Measurements from ENCODE around the gene DNM3. TPM values are rescaled to one million over a fixed set of nuclear protein-coding genes. Genes with fewer than 3 reads are reported as not detected.

DNM3 gene
- total and polyA plus RNA-seq, 10 of the 15 experiments (the other 5 are each of a cell fraction or from before 2014, with no cell fraction given): 0.03 to 1.5 (median 0.08) TPM; not detected in 3

- POLR2A ChIA-PET: interaction anchor here (0.7 to 5.0 kb wide), 3 partner anchors 13 to 143 kb away, joined by 3 to 46 read pairs (median 36); no protein-coding TSS in a partner anchor
- ATAC-seq: no peak
- H3K4me2 ChIP-seq (ENCODE audit: control insufficient read depth, insufficient read depth): peak overlapping the region; percentile 35
- no TSS peak for BruUV-seq (replicated peaks)
- H3K27ac ChIP-seq (ENCODE audit: control insufficient read depth, insufficient read depth): peak overlapping the region; percentile 96
- RAD21 ChIA-PET (ENCODE audit: unreplicated experiment): interaction anchor here (2.6 to 13.2 kb wide), 3 partner anchors 15 to 39 kb away, joined by 8 to 407 read pairs (median 394); no protein-coding TSS in a partner anchor
- in situ Hi-C loops (cut with MboI) (no loop called here), intact Hi-C loops (cut with micrococcal nuclease; ENCODE audit: unreplicated experiment) (loop anchor here (1.0 to 10.0 kb wide), 3 partner anchors 174 to 752 kb away; no protein-coding TSS in a partner anchor)
- no peak overlapping the region for H2AFZ ChIP-seq (ENCODE audit: control insufficient read depth, low read depth, low read length)
- SMC1A ChIA-PET (ENCODE audit: uncharacterized antibody, unreplicated experiment): interaction anchor here (5.3 to 15.3 kb wide), 4 partner anchors 14 to 177 kb away, joined by 46 to 489 read pairs (median 397); no protein-coding TSS in a partner anchor
- H3K4me1 ChIP-seq (ENCODE audit: control insufficient read depth, insufficient read depth, low read length): peaks cover 46% of the 10 kb centered on the region
- FAIRE-seq: no peak
- H3K9ac ChIP-seq (ENCODE audit: control insufficient read depth, insufficient read depth, low read length): peak overlapping the region; percentile 8; the same call in 1 of the 2 replicates
- H3K27me3 ChIP-seq (replicated peaks in 1 of 2; ENCODE audit: control insufficient read depth in 2 of 2, insufficient read depth in 2 of 2, low read length in 1 of 2): no peaks in the 10 kb centered on the region
- H3K4me3 ChIP-seq: no peak overlapping the region
- CTCF ChIA-PET: interaction anchor here (4.4 kb wide), 1 partner anchor 14 kb away, joined by 48 read pairs; no protein-coding TSS in a partner anchor
- no peaks in the 10 kb centered on the region for H4K20me1 ChIP-seq (ENCODE audit: control insufficient read depth, insufficient read depth)
- no peaks in the 10 kb centered on the region for H3K79me2 ChIP-seq (ENCODE audit: control insufficient read depth, insufficient read depth, low read length)
- peaks cover 4% of the 10 kb centered on the region; the same call in 2 of the 3 replicates for H3K9me3 ChIP-seq (replicated peaks; ENCODE audit: control insufficient read depth, insufficient read depth, low read length)
- TF ChIP-seq IRF4 (IDR thresholded peaks at IDR 0.05; ENCODE audit: low read depth, low read length) (no peak), IKZF1 (conservative IDR thresholded peaks at IDR 0.05) (0 out of 2 replicates have a peak, but pooled peaks have one; percentile 19), PAX5 (IDR thresholded peaks at IDR 0.05; ENCODE audit: borderline replicate concordance, low read depth, low read length) (no peak), FOXM1 (IDR thresholded peaks at IDR 0.05; ENCODE audit: low read depth, low read length) (no peak), ZBTB11 (CRISPR knock-in tag; IDR thresholded peaks at IDR 0.05) (no peak)
- no peaks in the 10 kb centered on the region for H3K36me3 ChIP-seq (ENCODE audit: control insufficient read depth in 2 of 2, insufficient read depth in 2 of 2, low read length in 1 of 2)
- no peak for DNase-seq (ENCODE audit: low read depth, low spot score)
These were observed 515.3 kb downstream of the DNM3 start for GRCh38 chr1:172356620-172357019.

Data from GM12878 (cell line).